HEK293 (cell line): ENCODE results near the gene NIPSNAP2.

Experiments used
- GLIS2 ChIP-seq: fragments of 450-650 bp; formaldehyde crosslinking; IDR thresholded peaks from 2 replicates; pipeline ENCODE4 v1.5.1; 2016; ENCODE audit warnings: missing biosample characterization, missing genetic modification characterization
- HOXA7 ChIP-seq: sonication (generic); formaldehyde crosslinking; IDR thresholded peaks from 2 replicates; pipeline ENCODE4 v1.8.1; 2022; ENCODE audit warnings: missing genetic modification reagents, borderline replicate concordance
- OVOL3 ChIP-seq: fragments of 450-650 bp; formaldehyde crosslinking; IDR thresholded peaks from 2 replicates; pipeline ENCODE4 v1.5.1; 2016; ENCODE audit warnings: missing biosample characterization, missing genetic modification characterization
- PRDM1 ChIP-seq: fragments of 450-650 bp; formaldehyde crosslinking; IDR thresholded peaks from 2 replicates; pipeline ENCODE4; 2016; ENCODE audit warnings: missing biosample characterization, missing genetic modification characterization
- PRDM10 ChIP-seq: fragments of 450-650 bp; formaldehyde crosslinking; IDR thresholded peaks from 2 replicates; pipeline ENCODE4 v1.5.1; 2016; ENCODE audit warnings: missing biosample characterization, missing genetic modification characterization
- PRDM2 ChIP-seq: fragments of 450-650 bp; formaldehyde crosslinking; IDR thresholded peaks from 2 replicates; pipeline ENCODE4 v1.5.1; 2016; ENCODE audit warnings: missing biosample characterization, missing genetic modification characterization, borderline replicate concordance
- WT1 ChIP-seq: fragments of 450-650 bp; formaldehyde crosslinking; IDR thresholded peaks from 2 replicates; pipeline ENCODE4 v1.5.1; 2016; ENCODE audit warnings: missing biosample characterization, missing genetic modification characterization
- ZNF280D ChIP-seq: fragments of 450-650 bp; formaldehyde crosslinking; IDR thresholded peaks from 2 replicates; pipeline ENCODE4 v1.5.1; 2016; ENCODE audit warnings: missing biosample characterization, missing genetic modification characterization
- ZNF292 ChIP-seq: fragments of 450-650 bp; formaldehyde crosslinking; IDR thresholded peaks from 2 replicates; pipeline ENCODE4 v1.5.1; 2016; ENCODE audit warnings: low read depth, missing biosample characterization, missing genetic modification characterization, borderline replicate concordance
- ZNF366 ChIP-seq: fragments of 450-650 bp; formaldehyde crosslinking; conservative IDR thresholded peaks from 2 replicates; pipeline ENCODE4 v1.5.1; 2016; ENCODE audit warnings: missing biosample characterization, missing genetic modification characterization
- ZNF473 ChIP-seq: fragments of 450-650 bp; formaldehyde crosslinking; IDR thresholded peaks from 2 replicates; pipeline ENCODE4 v1.5.1; 2017; ENCODE audit warnings: missing biosample characterization, missing genetic modification characterization
- ZNF518A ChIP-seq: fragments of 450-650 bp; formaldehyde crosslinking; conservative IDR thresholded peaks from 2 replicates; pipeline ENCODE4 v1.5.1; 2016; ENCODE audit warnings: low read depth, missing biosample characterization, missing genetic modification characterization
- ZNF664 ChIP-seq: fragments of 450-650 bp; formaldehyde crosslinking; IDR thresholded peaks from 2 replicates; pipeline ENCODE4 v1.5.1; 2016; ENCODE audit warnings: missing biosample characterization, missing genetic modification characterization
- ZNF792 ChIP-seq: fragments of 450-650 bp; formaldehyde crosslinking; IDR thresholded peaks from 2 replicates; pipeline ENCODE4 v1.5.1; 2016; ENCODE audit warnings: missing biosample characterization, missing genetic modification characterization
- ZSCAN30 ChIP-seq: fragments of 450-650 bp; IDR thresholded peaks from 2 replicates; pipeline ENCODE4 v1.5.1; 2018; ENCODE audit warnings: missing biosample characterization, mild to moderate bottlenecking, missing genetic modification characterization, moderate library complexity
- ZSCAN4 ChIP-seq: fragments of 450-650 bp; formaldehyde crosslinking; IDR thresholded peaks from 2 replicates; pipeline ENCODE4 v1.5.1; 2017; ENCODE audit warnings: missing biosample characterization, missing genetic modification characterization
- ZSCAN5A ChIP-seq: fragments of 450-650 bp; formaldehyde crosslinking; IDR thresholded peaks from 2 replicates; pipeline ENCODE4 v1.5.1; 2016; ENCODE audit warnings: missing biosample characterization, missing genetic modification characterization

The NIPSNAP2 gene

GRCh38 chr7:55951637-55952351, 12.6 kb upstream of the NIPSNAP2 start, which contains the start of gene MRPS17 (continued):
- TF ChIP-seq PRDM2 (tag by site-specific recombination) (no peak), ZSCAN5A (tag by site-specific recombination) (no peak), ZNF366 (tag by site-specific recombination) (no peak), GLIS2 (tag by site-specific recombination) (peak; percentile 56; the same call in 1 of the 2 replicates), OVOL3 (no peak), WT1 (tag by site-specific recombination) (no peak), ZNF280D (tag by site-specific recombination) (no peak), ZSCAN4 (tag by site-specific recombination) (no peak), ZNF792 (tag by site-specific recombination) (no peak), ZSCAN30 (tag by site-specific recombination) (peak; percentile 82), HOXA7 (CRISPR knock-in tag) (no peak), ZNF518A (tag by site-specific recombination) (no peak), PRDM10 (tag by site-specific recombination) (peak; percentile 76), ZNF473 (tag by site-specific recombination) (no peak), PRDM1 (tag by site-specific recombination) (no peak), ZNF664 (tag by site-specific recombination) (no peak), ZNF292 (tag by site-specific recombination) (no peak)
